ENCODE data around the gene DQX1. TPM values are rescaled to one million over a fixed set of nuclear protein-coding genes. Genes with fewer than 3 reads are reported as not detected.
A peak's percentile ranks its signal among the peaks of the same experiment; 100 is the strongest.

DQX1 gene
- total and polyA plus RNA-seq, 2 experiments from 2014 or later: 0.32 to 0.52 TPM

- peaks cover 11% of the 10 kb centered on the region for H3K36me3 ChIP-seq (ENCODE audit: insufficient read depth)
- peaks cover 19% of the 10 kb centered on the region for H3K4me1 Mint-ChIP-seq
- peak overlapping the region; percentile 100 for H3K4me3 Mint-ChIP-seq
- peak overlapping the region; percentile 100 for H3K4me3 ChIP-seq
- H4K20me1 ChIP-seq (replicated peaks; ENCODE audit: insufficient read depth): peaks cover 9% of the 10 kb centered on the region; the same call in 1 of the 2 replicates
- peaks cover 18% of the 10 kb centered on the region for H3K79me2 ChIP-seq (replicated peaks; ENCODE audit: insufficient read depth)
- H3K36me3 Mint-ChIP-seq (ENCODE audit: low read depth): peaks cover 55% of the 10 kb centered on the region
- no peak overlapping the region; the same call in 1 of the 2 replicates for H3K27ac Mint-ChIP-seq
- H3F3A ChIP-seq (replicated peaks; ENCODE audit: low read depth): 0 out of 2 replicates have a peak, but pooled peaks cover 12% of the 10 kb centered on the region
- DNase-seq (ENCODE audit: low spot score): peak; percentile 57
- H3K4me2 ChIP-seq: peak overlapping the region; percentile 93
- H3K4me1 ChIP-seq (ENCODE audit: insufficient read depth): peaks cover 7% of the 10 kb centered on the region; the same call in 1 of the 2 replicates
- TF ChIP-seq ZNF331 (CRISPR knock-in tag; IDR thresholded peaks at IDR 0.05; ENCODE audit: low read depth): no peak
- no peak for TF ChIP-seq NANOG (IDR thresholded peaks at IDR 0.05; ENCODE audit: borderline replicate concordance)
- TF ChIP-seq POLR2AphosphoS5 (IDR thresholded peaks at IDR 0.05; ENCODE audit: low read depth): no peak
- no peak for TF ChIP-seq ZNF462 (CRISPR knock-in tag; IDR thresholded peaks at IDR 0.05)
- no peak for TF ChIP-seq ETS1 (IDR thresholded peaks at IDR 0.05)
- TF ChIP-seq STAT1 (IDR thresholded peaks at IDR 0.05; ENCODE audit: unreplicated experiment): no peak
- TF ChIP-seq JUNB (IDR thresholded peaks at IDR 0.05; ENCODE audit: unreplicated experiment): no peak
- no peak for TF ChIP-seq EZH2 (IDR thresholded peaks at IDR 0.05; ENCODE audit: low read depth, unreplicated experiment)
- TF ChIP-seq CTCF (conservative IDR thresholded peaks at IDR 0.05; ENCODE audit: low read depth in 2 of 2): no peak
- TF ChIP-seq ZNF114 (CRISPR knock-in tag; IDR thresholded peaks at IDR 0.05): no peak
- no peak for TF ChIP-seq CREB1 (CRISPR knock-in tag; IDR thresholded peaks at IDR 0.05; ENCODE audit: low read depth)
- TF ChIP-seq EZH2phosphoT487 (IDR thresholded peaks at IDR 0.05; ENCODE audit: unreplicated experiment): no peak
- no peaks in the 10 kb centered on the region; the same call in 2 of the 3 replicates for H3K9me3 Mint-ChIP-seq
- peak overlapping the region; percentile 97 for H2AFZ ChIP-seq
- H3K27me3 Mint-ChIP-seq (ENCODE audit: insufficient read depth, low read depth, poor library complexity): peaks cover 18% of the 10 kb centered on the region
- no peak overlapping the region for H3K27ac ChIP-seq (ENCODE audit: low read depth)
- no peaks in the 10 kb centered on the region for H3K9me2 ChIP-seq (ENCODE audit: insufficient read depth)
- ATAC-seq: peak; percentile 23
- no peaks in the 10 kb centered on the region for H3K27me3 ChIP-seq (ENCODE audit: insufficient read depth)
Measured at GRCh38 chr2:74530239-74531187, 4.5 kb upstream of the DQX1 start.

All from GM23338 (cell line).